Head of caudate nucleus (tissue), 42 donors: ENCODE results near the gene DAZAP2.
A peak's percentile ranks its signal among the peaks of the same experiment; 100 is the strongest.
"Not testable (repeated sequence)": the region's sequence is repeated elsewhere in the genome, so short reads cannot be mapped to it uniquely, and the experiment has no call there.

Experiments used
- DNase-seq, 42 donors: peaks; one replicate each; pipeline versions ENCODE4 v3.0.0 to v3.0.0-alpha.2; 2020 to 2021; ENCODE audit warnings: mixed read lengths in 7 of 42
- intact Hi-C: fragments of 100-400 bp; cut with DNase I; formaldehyde crosslinking; loops from one replicate; pipeline ENCODE4 v1.15.0; 2022

DAZAP2 gene

GRCh38 chr12:51210690-51211395 lies 27.8 kb upstream of the DAZAP2 start:
- peak in 39 of 42 donors; percentile 16 to 80 (median 50) for DNase-seq
- intact Hi-C loops, result no loop called here

GRCh38 chr12:51214895-51215294 lies 23.7 kb upstream of the DAZAP2 start:
- intact Hi-C loops, result no loop called here
- no peak for DNase-seq

- intact Hi-C loops, result no loop called here
- peak in 6 of 42 donors; percentile 14 to 43 (median 26) for DNase-seq
Observed at GRCh38 chr12:51216642-51217041, 22.0 kb upstream of the DAZAP2 start.

- DNase-seq, result peak; percentile 39 to 85 (median 72)
- intact Hi-C loops, result no loop called here
Observed at GRCh38 chr12:51217133-51217967, 21.3 kb upstream of the DAZAP2 start.

- intact Hi-C loops, result no loop called here
- peak; percentile 33 to 90 (median 77) for DNase-seq
Observed at GRCh38 chr12:51217968-51218606, 20.5 kb upstream of the DAZAP2 start, which contains the start of gene POU6F1. TSS of gene POU6F1 (minus strand) at chr12:51218062. CDS start at chr12:51206836, 11,226 bp downstream.

GRCh38 chr12:51218607-51219161 lies 19.9 kb upstream of the DAZAP2 start:
- DNase-seq, result no peak
- intact Hi-C loops, result no loop called here

DNA sequence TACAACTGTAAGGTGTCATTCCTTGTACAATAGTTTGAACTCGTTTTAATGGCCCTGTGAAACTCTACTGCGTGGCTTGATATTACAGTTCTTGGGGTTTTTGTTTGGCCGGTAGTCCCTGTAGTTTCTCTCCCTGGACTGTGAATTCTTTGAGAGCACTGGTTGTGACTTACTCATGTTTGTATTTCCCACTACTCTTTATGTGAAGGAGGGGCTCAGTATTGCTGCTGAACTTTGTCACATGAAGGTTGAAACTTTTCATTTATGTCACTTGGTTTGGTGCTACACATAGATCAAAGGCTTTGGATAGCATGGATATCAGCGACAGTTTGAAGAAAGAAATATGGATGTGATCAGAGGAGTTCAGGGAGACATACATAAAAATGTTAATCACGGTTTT lies 19.3 kb upstream of the DAZAP2 start:
- no peak for DNase-seq
- intact Hi-C loops, result no loop called here

- DNase-seq, intact Hi-C loops: not testable (repeated sequence)
Observed at GRCh38 chr12:51219857-51220256, 18.8 kb upstream of the DAZAP2 start.

DNA sequence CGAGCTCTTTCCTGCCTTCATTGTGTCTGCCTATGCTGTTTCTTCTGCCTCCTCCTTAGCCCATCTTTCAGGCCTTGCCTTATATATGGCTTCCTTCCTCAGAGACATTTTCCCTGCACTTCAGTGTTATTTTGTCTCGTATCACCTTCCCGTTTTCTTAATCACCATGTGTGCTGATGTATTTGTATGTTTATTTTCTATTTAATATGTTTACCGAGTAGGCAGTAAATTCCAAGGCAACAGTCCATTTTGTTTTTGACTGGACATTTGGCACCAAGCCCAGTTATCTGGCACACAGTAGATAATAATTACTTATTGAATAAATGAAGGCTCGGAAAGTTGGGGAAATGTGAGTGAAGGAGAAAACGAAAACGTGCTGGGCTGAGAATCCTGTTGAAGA lies 16.2 kb upstream of the DAZAP2 start:
- intact Hi-C loops, result no loop called here
- DNase-seq, result no peak

- intact Hi-C loops, result no loop called here
- no peak for DNase-seq
Observed at GRCh38 chr12:51224625-51225024, 14.0 kb upstream of the DAZAP2 start.

DNA sequence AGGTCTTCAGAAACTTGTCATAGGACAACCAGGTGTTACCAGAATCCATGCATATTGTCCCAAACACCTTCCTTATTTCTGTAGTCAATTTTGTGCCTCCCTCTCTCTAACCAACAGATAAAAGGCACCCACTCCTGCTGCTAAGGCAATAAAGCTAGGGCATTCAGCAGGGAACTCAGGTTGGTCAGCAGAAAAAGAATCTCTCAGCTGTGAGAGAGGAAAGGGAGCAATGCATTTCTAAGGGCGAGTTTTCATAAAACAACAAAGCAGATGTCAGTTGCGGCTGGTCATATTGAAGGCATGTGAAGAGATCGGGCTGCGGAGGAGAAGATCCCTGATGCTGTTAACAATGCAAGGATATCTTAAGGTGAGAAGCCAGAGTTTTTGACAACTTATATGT lies 13.4 kb upstream of the DAZAP2 start:
- intact Hi-C loops, result no loop called here
- DNase-seq, result no peak

DNA sequence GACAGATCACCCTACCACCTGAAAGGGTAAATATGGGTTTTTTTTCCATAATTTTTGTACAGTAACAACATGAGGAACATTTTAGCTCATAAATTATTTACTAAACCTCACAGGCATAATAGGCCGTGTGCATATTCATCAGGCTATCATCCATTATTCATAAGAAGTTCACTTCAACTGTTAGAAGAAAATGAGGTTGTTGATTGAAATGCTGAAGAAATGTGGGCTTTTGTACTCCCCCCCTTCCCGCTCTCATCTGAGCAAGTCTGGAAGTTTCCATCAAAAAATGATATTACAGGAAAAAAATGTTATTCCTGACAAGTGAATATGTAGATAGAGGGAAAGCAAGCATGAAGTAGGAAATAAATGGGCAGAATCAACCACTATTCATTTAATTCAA lies 12.9 kb upstream of the DAZAP2 start:
- intact Hi-C loops, result no loop called here
- DNase-seq, result no peak

GRCh38 chr12:51227112-51227511 lies 11.5 kb upstream of the DAZAP2 start:
- intact Hi-C loops, DNase-seq: not testable (repeated sequence)

DNA sequence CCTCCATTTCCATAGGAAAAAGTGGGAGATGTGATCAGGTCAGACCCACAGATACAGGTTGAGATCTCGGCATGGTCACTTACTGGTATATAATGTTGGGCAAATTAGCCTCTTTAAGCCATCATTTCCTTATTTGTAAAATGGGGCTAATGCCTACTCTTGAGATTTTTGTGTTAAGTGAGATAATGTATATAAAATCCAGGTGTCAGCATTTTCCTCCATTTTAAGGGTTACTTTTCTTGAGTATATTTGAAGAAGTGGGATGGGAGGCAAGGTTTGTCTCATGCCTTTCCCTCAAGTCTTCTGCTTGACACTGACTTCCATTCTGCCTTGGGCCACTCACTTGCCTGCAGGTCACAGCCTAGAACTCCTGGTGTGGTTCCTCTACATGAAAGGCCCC lies 10.7 kb upstream of the DAZAP2 start:
- intact Hi-C loops, result no loop called here
- DNase-seq, result no peak

GRCh38 chr12:51229116-51229809 lies 9.4 kb upstream of the DAZAP2 start:
- intact Hi-C loops, result no loop called here
- no peak for DNase-seq

DNA sequence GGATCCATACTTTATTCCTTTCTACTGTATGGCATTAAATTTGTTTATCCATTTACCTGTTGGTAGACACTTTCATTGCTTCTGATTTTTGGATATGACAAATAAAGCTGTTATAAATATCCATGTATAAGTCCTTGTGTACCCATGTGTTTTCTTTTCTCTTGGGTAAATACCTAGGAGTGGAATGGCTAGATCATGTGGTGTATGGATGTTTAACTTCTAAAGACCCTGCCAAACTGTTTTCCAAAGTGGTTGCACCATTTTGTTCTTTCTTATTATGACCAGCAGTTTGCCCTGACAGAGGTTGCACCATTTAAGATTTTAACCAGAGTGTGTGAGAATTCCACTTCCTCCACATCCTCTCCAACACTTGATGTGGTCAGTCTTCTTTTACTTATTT lies 6.0 kb upstream of the DAZAP2 start:
- no peak for DNase-seq
- intact Hi-C loops, result loop anchor here (10.0 kb wide), 1 partner anchor 148 kb away; the partner anchor contains the start of gene CSRNP2

- intact Hi-C loops, result loop anchor here (10.0 kb wide), 1 partner anchor 150 kb away; the partner anchor contains the start of gene CSRNP2
- DNase-seq, result no peak
Observed at GRCh38 chr12:51234530-51234929, 4.1 kb upstream of the DAZAP2 start.

GRCh38 chr12:51238037-51238509 lies 553 bp upstream of the DAZAP2 start:
- intact Hi-C loops, result loop anchor here (10.0 kb wide), 1 partner anchor 153 kb away; the partner anchor contains the start of gene CSRNP2
- peak in 1 of 42 donors; percentile 15 for DNase-seq

- intact Hi-C loops, result loop anchor here (10.0 kb wide), 1 partner anchor 104 kb away; the partner anchor contains the start of gene CELA1
- DNase-seq, result no peak
Observed at GRCh38 chr12:51240971-51241370, 2.3 kb downstream of the DAZAP2 start.
